Gastrocnemius medialis (tissue), 4 donors: ENCODE results near the gene LRRC63. TPM values are rescaled to one million over a fixed set of nuclear protein-coding genes. Genes with fewer than 3 reads are reported as not detected.

Experiments
- ATAC-seq, 2 donors: fragments of 150-250 bp; one replicate each; pipeline ENCODE4 v1.9.1; 2016
- DNase-seq, 2 donors: peaks; one replicate each; pipeline ENCODE4 v3.0.0-alpha.2; 2019
- H3K27ac ChIP-seq, 4 donors: fragments of 200-600 bp; sonication (generic); 1 replicate in 1 of 4; 2 replicates in 3 of 4; pipeline ENCODE4 v1.5.1; 2016 to 2018; ENCODE audit warnings: mild to moderate bottlenecking in 2 of 4, moderate library complexity in 1 of 4
- H3K27me3 ChIP-seq, 3 donors: fragments of 200-600 bp; sonication (generic) in 2 of 3; 1 replicate in 1 of 3; 2 replicates in 2 of 3; pipeline versions ENCODE4 v1.5.1 to v1.6.0; 2016 to 2019; ENCODE audit warnings: mild to moderate bottlenecking in 1 of 3, moderate library complexity in 1 of 3
- H3K36me3 ChIP-seq, 2 donors: fragments of 200-600 bp; sonication (generic) in 1 of 2; one replicate each; pipeline ENCODE4 v1.5.1; 2017 to 2018
- H3K4me1 ChIP-seq, 2 donors: fragments of 200-600 bp; sonication (generic) in 1 of 2; one replicate each; pipeline ENCODE4 v1.5.1; 2016 to 2017; ENCODE audit warnings: mild to moderate bottlenecking in 2 of 2
- H3K4me3 ChIP-seq, 4 donors: fragments of 200-600 bp; sonication (generic) in 3 of 4; 1 replicate in 1 of 4; 2 replicates in 3 of 4; pipeline ENCODE4 v1.5.1; 2016 to 2019; ENCODE audit warnings: mild to moderate bottlenecking in 2 of 4
- H3K9me3 ChIP-seq, 3 donors: fragments of 200-600 bp; sonication (generic) in 2 of 3; 1 replicate in 1 of 3; 2 replicates in 2 of 3; pipeline ENCODE4 v1.5.1; 2016 to 2019
- CTCF ChIP-seq, 5 experiments: fragments of 450-650 bp in 3 of 5; fragments of 200-600 bp in 2 of 5; sonication (generic) in 2 of 5; IDR thresholded peaks in 4 of 5; conservative IDR thresholded peaks in 1 of 5; 1 replicate in 4 of 5; 2 replicates in 1 of 5; pipeline ENCODE4 v1.5.1; 2016 to 2019; ENCODE audit warnings: antibody characterized with exemption in 5 of 5, mild to moderate bottlenecking in 3 of 5, moderate library complexity in 3 of 5
- POLR2A ChIP-seq, 2 donors: fragments of 450-650 bp; IDR thresholded peaks; one replicate each; pipeline ENCODE4 v1.6.1; 2017; ENCODE audit warnings: antibody characterized with exemption in 2 of 2, mild to moderate bottlenecking in 2 of 2, moderate library complexity in 2 of 2
- in situ Hi-C, 4 donors: fragments of 200-750 bp; cut with MboI; loops; one replicate each; pipeline versions ENCODE4 v1.15.0 to v1.8.0; 2017; ENCODE audit warnings: low sequenced_read_pairs in 4 of 4
- intact Hi-C: fragments of 100-400 bp; cut with DNase I; formaldehyde crosslinking; loops from one replicate; pipeline ENCODE4 v1.15.1; 2023; ENCODE audit warnings: low total_unique reads
- total RNA-seq, 4 donors: library from RNA; depleted of rRNA; stranded (reverse); fragments of >200 nt; gene quantifications; one replicate each; pipeline versions ENCODE4 v1.1.0 to v1.2.3, GENCODE V29; 2016

LRRC63 gene
- total RNA-seq, 4 donors from 2014 or later: not detected

- in situ Hi-C loops: no loop called here
- no peak overlapping the region for H3K4me3 ChIP-seq
- H3K36me3 ChIP-seq: no peaks in the 10 kb centered on the region
- no peak overlapping the region for H3K27ac ChIP-seq
- intact Hi-C loops: no loop called here
- no peak for TF ChIP-seq CTCF (IDR thresholded peaks at IDR 0.05 in 4 of 5, conservative IDR thresholded peaks at IDR 0.05 in 1 of 5)
- TF ChIP-seq POLR2A (IDR thresholded peaks at IDR 0.05): no peak
- DNase-seq: no peak
- no peaks in the 10 kb centered on the region for H3K4me1 ChIP-seq
- ATAC-seq: no peak
- no peaks in the 10 kb centered on the region for H3K27me3 ChIP-seq
- H3K9me3 ChIP-seq: no peaks in the 10 kb centered on the region
Observed at GRCh38 chr13:46182491-46182877, 29.2 kb upstream of the LRRC63 start.

- Histone ChIP-seq H3K9me3 (no peaks in the 10 kb centered on the region), H3K4me1 (no peaks in the 10 kb centered on the region), H3K4me3 (no peak overlapping the region), H3K27me3 (no peaks in the 10 kb centered on the region), H3K27ac (no peak overlapping the region), H3K36me3 (no peaks in the 10 kb centered on the region)
- no peak for DNase-seq
- intact Hi-C loops (no loop called here), in situ Hi-C loops (no loop called here)
- TF ChIP-seq POLR2A (IDR thresholded peaks at IDR 0.05): no peak
- no peak for TF ChIP-seq CTCF (IDR thresholded peaks at IDR 0.05 in 4 of 5, conservative IDR thresholded peaks at IDR 0.05 in 1 of 5)
- ATAC-seq: no peak
Observed at GRCh38 chr13:46183018-46183946, 28.4 kb upstream of the LRRC63 start.

- intact Hi-C loops: no loop called here
Observed at GRCh38 chr13:46184277-46184699, 27.4 kb upstream of the LRRC63 start.

GRCh38 chr13:46185634-46186033, 26.1 kb upstream of the LRRC63 start:
- no peak for TF ChIP-seq CTCF (IDR thresholded peaks at IDR 0.05 in 4 of 5, conservative IDR thresholded peaks at IDR 0.05 in 1 of 5)
- no peak for TF ChIP-seq POLR2A (IDR thresholded peaks at IDR 0.05)
- no peak overlapping the region for H3K4me3 ChIP-seq
- in situ Hi-C loops: no loop called here
- H3K27me3 ChIP-seq: no peaks in the 10 kb centered on the region
- H3K4me1 ChIP-seq: no peaks in the 10 kb centered on the region
- ATAC-seq (no peak), DNase-seq (no peak)
- no peak overlapping the region for H3K27ac ChIP-seq
- no peaks in the 10 kb centered on the region for H3K36me3 ChIP-seq
- intact Hi-C loops: no loop called here
- H3K9me3 ChIP-seq: no peaks in the 10 kb centered on the region

More at GRCh38 chr13:46184277-46184699, 27.4 kb upstream of the LRRC63 start:
- no peak for TF ChIP-seq POLR2A (IDR thresholded peaks at IDR 0.05)
- H3K4me1 ChIP-seq: no peaks in the 10 kb centered on the region
- no peaks in the 10 kb centered on the region for H3K9me3 ChIP-seq
- no peaks in the 10 kb centered on the region for H3K36me3 ChIP-seq
- in situ Hi-C loops: no loop called here
- no peak for DNase-seq
- H3K4me3 ChIP-seq: no peak overlapping the region
- H3K27ac ChIP-seq: no peak overlapping the region
- H3K27me3 ChIP-seq: no peaks in the 10 kb centered on the region
- ATAC-seq: no peak

GRCh38 chr13:46192412-46192811, 19.3 kb upstream of the LRRC63 start:
- DNase-seq: no peak
- no peak for ATAC-seq
- no peak overlapping the region for H3K27ac ChIP-seq
- H3K4me1 ChIP-seq: no peaks in the 10 kb centered on the region
- no peaks in the 10 kb centered on the region for H3K27me3 ChIP-seq
- intact Hi-C loops (no loop called here), in situ Hi-C loops (no loop called here)
- H3K36me3 ChIP-seq: no peaks in the 10 kb centered on the region
- TF ChIP-seq POLR2A (IDR thresholded peaks at IDR 0.05): no peak
- no peak for TF ChIP-seq CTCF (IDR thresholded peaks at IDR 0.05 in 4 of 5, conservative IDR thresholded peaks at IDR 0.05 in 1 of 5)
- H3K9me3 ChIP-seq: no peaks in the 10 kb centered on the region
- H3K4me3 ChIP-seq: no peak overlapping the region
